ENCODE measurements around the gene LIN52.

LIN52 gene

DNA sequence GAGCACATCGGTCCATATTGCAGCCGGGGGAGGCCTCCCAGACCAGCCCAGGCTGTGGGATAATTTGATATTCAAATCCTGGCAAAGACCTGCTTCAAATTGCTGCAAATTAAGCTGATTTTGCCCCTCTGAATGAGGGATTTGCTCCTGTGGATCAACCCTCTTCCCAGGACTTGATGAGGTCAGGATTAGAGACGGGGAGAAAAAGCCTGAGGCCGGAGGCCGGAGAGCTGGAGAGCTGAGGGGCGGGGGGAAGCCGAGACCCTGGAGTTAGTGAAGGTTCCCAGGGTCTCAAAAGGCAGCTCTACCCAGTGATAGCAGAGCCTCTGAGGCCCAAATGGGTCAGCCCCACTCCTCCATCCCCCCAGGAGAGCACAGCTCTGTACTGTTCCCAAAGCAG, 137.0 kb downstream of the LIN52 start:
- H4K20me1 ChIP-seq = peaks cover 0 to 3% (median 0%) of the 10 kb centered on the region in 11 experiments; a peak in 2 of 22 replicates
- H3K27ac ChIP-seq = no peak overlapping the region
- no peaks in the 10 kb centered on the region for H3K9me3 ChIP-seq (replicated peaks in 1 of 11)
- H3K4me3 ChIP-seq = no peak overlapping the region
- no peak overlapping the region for H3K4me2 ChIP-seq
- H3K27me3 ChIP-seq = peaks cover 0 to 5% (median 0%) of the 10 kb centered on the region in 11 experiments; a peak in 1 of 22 replicates
- no peak overlapping the region for H3K9ac ChIP-seq
- no peaks in the 10 kb centered on the region for H3K36me3 ChIP-seq
- peaks cover 0 to 5% (median 0%) of the 10 kb centered on the region in 10 experiments; a peak in 4 of 20 replicates for H3K4me1 ChIP-seq
- no peak for TF ChIP-seq Cebpa-rat (IDR thresholded peaks at IDR 0.05)

DNA sequence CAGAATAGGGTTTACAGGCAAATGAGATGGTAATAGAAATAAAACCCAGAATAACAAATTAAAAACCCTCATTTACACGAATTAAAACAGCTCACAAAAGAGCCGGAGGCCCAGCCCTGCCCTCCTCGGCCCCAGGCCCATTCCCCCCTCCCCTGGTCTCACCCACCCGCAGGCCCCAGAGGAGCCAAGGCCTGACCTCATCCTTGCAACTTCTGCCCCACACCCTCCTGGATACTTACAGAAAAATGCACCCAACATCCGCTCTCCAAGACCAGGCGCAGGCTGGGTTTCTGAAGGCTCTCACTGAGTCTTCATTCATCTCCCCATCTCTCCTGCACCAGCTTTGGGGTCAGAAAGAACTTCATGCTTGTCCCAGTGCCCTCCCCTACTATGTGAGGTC, 138.3 kb downstream of the LIN52 start:
- H3K27ac ChIP-seq = no peak overlapping the region
- no peaks in the 10 kb centered on the region for H3K9me3 ChIP-seq (replicated peaks in 1 of 11)
- no peak overlapping the region for H3K4me2 ChIP-seq
- H3K4me1 ChIP-seq = peaks cover 0 to 2% (median 0%) of the 10 kb centered on the region in 10 experiments; a peak in 3 of 20 replicates
- TF ChIP-seq Cebpa-rat (IDR thresholded peaks at IDR 0.05) = no peak
- H4K20me1 ChIP-seq = peaks cover 0 to 3% (median 0%) of the 10 kb centered on the region in 11 experiments; a peak in 2 of 22 replicates
- no peak overlapping the region for H3K4me3 ChIP-seq
- H3K9ac ChIP-seq = no peak overlapping the region
- no peaks in the 10 kb centered on the region for H3K36me3 ChIP-seq
- peaks cover 0 to 5% (median 0%) of the 10 kb centered on the region in 11 experiments; a peak in 1 of 22 replicates for H3K27me3 ChIP-seq

DNA sequence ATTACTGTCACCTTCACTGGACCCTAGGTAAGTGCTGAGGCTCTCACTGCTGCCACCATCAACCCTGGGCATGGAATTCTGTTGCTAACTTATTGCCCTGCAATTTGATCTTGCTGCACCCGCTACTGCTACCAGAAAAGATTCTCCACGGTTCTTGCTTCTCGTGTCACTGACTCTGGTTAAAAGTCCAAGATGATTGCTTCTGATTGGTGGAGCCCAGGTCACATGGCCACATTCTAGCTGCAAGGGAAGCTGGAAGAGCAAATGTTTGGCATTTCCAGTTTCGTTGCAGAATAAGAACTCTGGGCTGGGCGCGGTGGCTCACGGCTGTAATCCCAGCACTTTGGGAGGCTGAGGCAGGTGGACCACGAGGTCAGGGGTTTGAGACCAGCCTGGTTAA, 147.0 kb downstream of the LIN52 start:
- H3K27me3 ChIP-seq = peaks cover 0 to under 1% (median 0%) of the 10 kb centered on the region in 11 experiments; a peak in 1 of 22 replicates
- H4K20me1 ChIP-seq = no peaks in the 10 kb centered on the region
- no peak overlapping the region for H3K9ac ChIP-seq
- no peaks in the 10 kb centered on the region for H3K36me3 ChIP-seq
- no peak overlapping the region for H3K4me3 ChIP-seq
- H3K4me1 ChIP-seq = no peaks in the 10 kb centered on the region
- TF ChIP-seq Cebpa-rat (IDR thresholded peaks at IDR 0.05) = no peak
- peaks cover 8 to 23% (median 15%) of the 10 kb centered on the region in 11 experiments for H3K9me3 ChIP-seq (replicated peaks in 1 of 11)
- H3K4me2 ChIP-seq = no peak overlapping the region
- no peak overlapping the region for H3K27ac ChIP-seq

DNA sequence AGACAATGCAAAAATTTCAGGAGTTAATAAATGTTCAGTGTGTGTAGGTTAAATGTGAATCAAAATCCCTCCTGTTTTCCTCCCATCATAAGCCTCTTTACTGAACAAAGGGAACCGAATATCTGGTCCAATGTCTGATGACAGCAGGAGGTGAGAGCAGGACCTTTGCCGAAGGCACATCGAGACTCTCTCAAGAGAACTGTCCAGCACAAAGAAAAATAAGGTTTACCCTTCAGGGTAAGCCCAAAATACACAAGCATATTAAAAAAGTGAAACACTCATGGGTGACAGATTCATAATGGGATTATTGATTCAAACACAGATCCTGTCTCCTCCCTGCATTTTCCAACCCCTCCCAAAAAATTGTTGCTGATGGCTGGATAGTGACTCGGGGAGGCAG, 150.3 kb downstream of the LIN52 start:
- H3K9ac ChIP-seq = no peak overlapping the region

DNA sequence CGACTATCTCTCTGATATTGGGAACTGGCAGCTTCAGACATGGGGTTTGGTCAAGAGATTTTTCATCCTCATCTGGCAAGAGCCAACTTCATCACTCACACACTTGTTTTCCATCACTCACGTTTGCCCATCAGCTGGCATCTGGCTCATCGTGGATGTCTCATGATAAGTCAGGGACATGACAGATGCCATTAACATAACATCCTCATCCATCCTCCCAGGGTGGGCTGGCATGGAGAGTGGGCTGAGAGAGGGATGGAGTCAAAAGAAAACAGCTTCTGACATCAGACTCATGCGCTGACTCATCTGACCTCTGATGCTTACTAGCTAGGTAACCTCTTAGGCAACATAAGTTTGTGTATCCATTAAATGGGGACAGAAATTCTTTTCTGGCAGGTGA, 152.7 kb downstream of the LIN52 start:
- Histone ChIP-seq H4K20me1 (peaks cover 0 to 29% (median 0%) of the 10 kb centered on the region in 11 experiments; a peak in 6 of 22 replicates), H3K27ac (no peak overlapping the region), H3K4me3 (no peak overlapping the region), H3K4me2 (no peak overlapping the region), H3K4me1 (no peaks in the 10 kb centered on the region), H3K27me3 (peaks cover 46 to 57% (median 54%) of the 10 kb centered on the region in 11 experiments), H3K9ac (no peak overlapping the region), H3K9me3 (replicated peaks in 1 of 11) (peaks cover 23 to 40% (median 32%) of the 10 kb centered on the region in 11 experiments), H3K36me3 (no peaks in the 10 kb centered on the region; a peak in 1 of 22 replicates)
- TF ChIP-seq Cebpa-rat (IDR thresholded peaks at IDR 0.05) = no peak

More for the DNA sequence above, 150.3 kb downstream of the LIN52 start:
- no peak overlapping the region for H3K27ac ChIP-seq
- H3K4me1 ChIP-seq = no peaks in the 10 kb centered on the region
- TF ChIP-seq Cebpa-rat (IDR thresholded peaks at IDR 0.05) = no peak
- peaks cover 13 to 35% (median 23%) of the 10 kb centered on the region in 11 experiments for H3K9me3 ChIP-seq (replicated peaks in 1 of 11)
- no peak overlapping the region for H3K4me2 ChIP-seq
- H3K4me3 ChIP-seq = no peak overlapping the region
- peaks cover 0 to 5% (median 0%) of the 10 kb centered on the region in 11 experiments; a peak in 1 of 22 replicates for H4K20me1 ChIP-seq
- no peaks in the 10 kb centered on the region for H3K36me3 ChIP-seq
- peaks cover 22 to 33% (median 29%) of the 10 kb centered on the region in 11 experiments for H3K27me3 ChIP-seq

DNA sequence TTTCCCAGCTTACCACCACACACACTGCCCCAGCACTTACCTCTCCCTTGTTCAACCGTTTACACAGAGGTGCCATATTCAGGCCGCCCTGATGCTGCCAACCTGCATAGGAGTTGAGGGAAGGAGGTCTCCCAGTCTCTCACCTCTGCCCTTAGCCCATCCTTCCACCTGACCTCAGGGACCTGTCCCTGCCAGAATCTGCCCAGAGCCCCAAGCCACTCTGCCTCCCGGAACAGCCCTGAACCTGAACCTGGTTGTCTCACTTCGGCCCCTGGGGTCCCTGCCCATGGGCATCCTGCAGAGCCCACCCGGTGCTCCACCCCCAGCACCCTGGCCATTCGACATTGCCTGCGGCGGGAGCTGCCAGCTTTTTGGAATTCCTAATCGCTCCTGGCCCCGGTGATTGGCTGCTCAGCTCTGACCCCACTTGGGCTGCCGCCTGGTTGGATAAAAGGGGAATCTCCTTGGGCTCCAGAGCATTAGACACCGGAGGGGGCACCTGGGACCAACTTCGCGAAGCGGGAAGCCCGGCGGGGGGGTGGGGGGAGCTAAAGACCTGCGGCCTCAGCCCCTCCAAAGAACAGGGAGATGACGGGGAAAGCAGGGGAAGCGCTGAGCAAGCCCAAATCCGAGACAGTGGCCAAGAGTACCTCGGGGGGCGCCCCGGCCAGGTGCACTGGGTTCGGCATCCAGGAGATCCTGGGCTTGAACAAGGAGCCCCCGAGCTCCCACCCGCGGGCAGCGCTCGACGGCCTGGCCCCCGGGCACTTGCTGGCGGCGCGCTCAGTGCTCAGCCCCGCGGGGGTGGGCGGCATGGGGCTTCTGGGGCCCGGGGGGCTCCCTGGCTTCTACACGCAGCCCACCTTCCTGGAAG, 154.5 kb downstream of the LIN52 start, which contains the start of gene VSX2:
Gene VSX2 (plus strand): TSS at position 476 of the 874 bp plus-strand sequence. CDS start 113 bp downstream, at position 589.
- no peak within 1 kb of the TSS for H3K4me2 ChIP-seq
- peak within 1 kb of the TSS in 3 of 10 experiments; percentile 15 to 26 (median 23); a peak in 1 of 20 replicates for H3K4me3 ChIP-seq
- no peak within 1 kb of the TSS for H3K27ac ChIP-seq
- no peaks in the 10 kb centered on the region; a peak in 1 of 22 replicates for H3K36me3 ChIP-seq
- peaks cover 64 to 75% (median 71%) of the 10 kb centered on the region in 11 experiments for H3K27me3 ChIP-seq
- TF ChIP-seq Cebpa-rat (IDR thresholded peaks at IDR 0.05) = no peak
- H3K9me3 ChIP-seq (replicated peaks in 1 of 11) = peaks cover 23 to 35% (median 29%) of the 10 kb centered on the region in 11 experiments
- no peak within 1 kb of the TSS for H3K9ac ChIP-seq
- H4K20me1 ChIP-seq = peaks cover 0 to 36% (median 3%) of the 10 kb centered on the region in 11 experiments; a peak in 6 of 22 replicates
- H3K4me1 ChIP-seq = no peaks in the 10 kb centered on the region

DNA sequence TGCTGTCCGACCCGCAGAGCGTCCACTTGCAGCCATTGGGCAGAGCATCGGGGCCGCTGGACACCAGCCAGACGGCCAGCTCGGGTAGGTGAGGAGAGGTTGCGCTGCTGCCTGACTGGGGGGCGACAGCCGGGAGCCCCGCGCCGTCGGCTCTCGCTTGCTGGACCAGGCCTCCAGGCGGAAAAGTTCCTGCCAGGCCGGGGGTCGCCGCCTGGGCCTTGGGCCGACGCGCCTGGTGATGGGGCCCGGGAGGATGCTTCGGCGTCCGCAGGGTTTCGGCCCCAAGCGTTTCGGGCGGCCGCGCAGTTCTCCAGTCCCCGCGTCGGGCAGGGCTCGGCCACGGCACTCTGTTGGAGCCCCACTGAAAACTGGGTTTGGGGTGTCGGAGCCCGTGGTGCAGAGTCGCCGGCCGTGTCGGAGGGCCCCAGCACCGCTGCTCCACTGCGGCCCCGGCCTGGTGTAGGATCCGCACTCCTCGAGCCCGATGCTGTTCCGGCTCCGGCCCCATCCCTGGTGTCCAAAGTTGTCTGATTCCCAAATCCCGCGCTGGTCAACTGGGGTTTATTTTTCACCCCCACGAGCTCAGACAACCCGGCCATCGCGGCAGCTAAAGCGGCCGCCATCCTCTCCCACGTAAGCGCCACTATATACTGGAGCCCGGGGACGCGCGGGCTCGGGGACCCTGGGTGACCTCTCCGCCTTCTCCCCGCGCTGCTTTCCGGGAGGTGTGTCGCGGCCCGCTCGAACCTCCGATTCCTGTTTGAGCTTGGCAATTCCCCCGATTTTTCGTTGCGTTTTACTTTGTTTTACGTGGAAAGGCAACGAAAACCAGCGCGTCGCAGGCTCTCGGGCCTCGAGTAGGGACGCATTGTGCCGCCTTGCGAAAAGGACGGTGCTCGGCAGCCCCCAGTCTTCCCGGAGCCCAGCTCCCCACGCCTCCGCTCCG, 155.4 kb downstream of the LIN52 start:
- no peak overlapping the region for H3K4me2 ChIP-seq

More for the DNA sequence above, 155.4 kb downstream of the LIN52 start:
- Histone ChIP-seq H3K9ac (no peak overlapping the region), H3K27ac (no peak overlapping the region), H3K4me3 (peak overlapping the region in 5 of 10 experiments; percentile 11 to 33 (median 26); a peak in 4 of 20 replicates), H3K27me3 (peaks cover 70 to 84% (median 80%) of the 10 kb centered on the region in 11 experiments), H3K36me3 (no peaks in the 10 kb centered on the region; a peak in 1 of 22 replicates), H4K20me1 (peaks cover 0 to 36% (median 3%) of the 10 kb centered on the region in 11 experiments; a peak in 6 of 22 replicates), H3K9me3 (replicated peaks in 1 of 11) (peaks cover 23 to 35% (median 29%) of the 10 kb centered on the region in 11 experiments), H3K4me1 (no peaks in the 10 kb centered on the region)
- no peak for TF ChIP-seq Cebpa-rat (IDR thresholded peaks at IDR 0.05)
